K562 (cell line): ENCODE data around the gene RNASEH1. TPM values are rescaled to one million over a fixed set of nuclear protein-coding genes. Genes with fewer than 3 reads are reported as not detected.
A peak's percentile ranks its signal among the peaks of the same experiment; 100 is the strongest.

ENCODE experiments used
- ATAC-seq: fragments of 200-7000 bp; cut with Tn5 transposase; 3 replicates; pipeline ENCODE4 v1.9.1; 2020; ENCODE audit warnings: moderate library complexity
- BruUV-seq: library from RNA; stranded (reverse); fragments of 400-500 nt; replicated peaks from 2 replicates; lab custom pipeline; 2021; lab: Mats Ljungman, UMichigan
- CTCF ChIA-PET: fragments of 300-600 bp; formaldehyde crosslinking; extraction: SDS; loops from one replicate; lab custom pipeline; 2021; ENCODE audit warnings: low intra/inter-chr PET ratio; lab: Yijun Ruan, JAX
- POLR2A ChIA-PET: fragments of 300-600, 350-650 bp; sonication (Branson Sonifier 250); formaldehyde crosslinking; extraction: SDS; loops from one replicate; lab custom pipeline; 2021; ENCODE audit warnings: antibody characterized with exemption, inconsistent platforms; lab: Yijun Ruan, JAX
- DNase-seq, 4 experiments: peaks; one replicate each; pipeline versions ENCODE4 v3.0.0 to v3.0.0-alpha.2; 2011 to 2018; ENCODE audit warnings: low spot score in 3 of 4, mixed read lengths in 3 of 4; ENCODE audit errors: extremely low read depth in 1 of 4
- FAIRE-seq: peaks from 2 replicates; lab custom pipeline; 2011; peaks lifted over from hg19 to GRCh38; lab: Jason Lieb, UNC
- H2AFZ ChIP-seq: 2 replicates; pipeline ENCODE4 v1.6.0; 2011; ENCODE audit warnings: low read depth, low read length, control low read depth, inconsistent platforms
- H3K27ac ChIP-seq: fragments of 200-600 bp; 3 replicates; pipeline ENCODE4 v1.8.0; 2011; ENCODE audit warnings: low read depth, mild to moderate bottlenecking, control low read depth, inconsistent platforms, low read length, moderate library complexity, mixed read lengths; ENCODE audit errors: extremely low read depth
- H3K27me3 ChIP-seq, 2 experiments: fragments of 300-600 bp in 1 of 2; 2 replicates in 1 of 2; 3 replicates in 1 of 2; pipeline versions ENCODE4 v1.6.0 to v1.8.0; 2011; ENCODE audit warnings: inconsistent platforms in 2 of 2, low read length in 2 of 2, mild to moderate bottlenecking in 1 of 2, mixed read lengths in 1 of 2, moderate library complexity in 1 of 2; ENCODE audit not compliant: control insufficient read depth in 2 of 2, insufficient read depth in 2 of 2
- H3K36me3 ChIP-seq: fragments of 300-600 bp; 3 replicates; pipeline ENCODE4 v1.8.0; 2011; ENCODE audit warnings: mild to moderate bottlenecking, low read length, inconsistent platforms; ENCODE audit not compliant: control insufficient read depth, insufficient read depth
- H3K4me1 ChIP-seq, 2 experiments: fragments of 200-600 bp in 1 of 2; replicated peaks in 1 of 2; 2 replicates in 1 of 2; 3 replicates in 1 of 2; pipeline versions ENCODE4 v1.5.1 to v1.8.0; 2011; ENCODE audit warnings: inconsistent platforms in 2 of 2, low read length in 2 of 2, mild to moderate bottlenecking in 1 of 2, mixed read lengths in 1 of 2, moderate library complexity in 1 of 2; ENCODE audit not compliant: control insufficient read depth in 2 of 2, insufficient read depth in 2 of 2
- H3K4me2 ChIP-seq: 2 replicates; pipeline ENCODE4 v1.6.1; 2011; ENCODE audit warnings: low read length, control low read depth, inconsistent platforms, mixed read lengths; ENCODE audit not compliant: insufficient read depth
- H3K4me3 ChIP-seq: fragments of 200-600 bp; sonication (generic), shearing (Covaris generic); 2 replicates; pipeline ENCODE4 v1.5.1; 2016; ENCODE audit warnings: control low read depth, inconsistent platforms
- H3K79me2 ChIP-seq: fragments of 200-600 bp; 3 replicates; pipeline ENCODE4 v1.8.0; 2011; ENCODE audit warnings: low read length, inconsistent platforms; ENCODE audit not compliant: control insufficient read depth, insufficient read depth
- H3K9ac ChIP-seq, 2 experiments: 2 replicates each; pipeline versions ENCODE4 v1.6.0 to v1.6.1; 2011; ENCODE audit warnings: low read depth in 2 of 2, low read length in 2 of 2, control low read depth in 1 of 2, inconsistent platforms in 1 of 2, mild to moderate bottlenecking in 1 of 2, mixed read lengths in 1 of 2; ENCODE audit not compliant: insufficient read depth in 1 of 2
- H3K9me1 ChIP-seq: one replicate; pipeline ENCODE4 v1.6.0; 2011; ENCODE audit warnings: inconsistent platforms, mild to moderate bottlenecking, low read length, moderate library complexity; ENCODE audit not compliant: control insufficient read depth, insufficient read depth
- H3K9me3 ChIP-seq: replicated peaks from 2 replicates; pipeline ENCODE4 v1.5.1; 2011; ENCODE audit warnings: low read depth, low read length, inconsistent platforms; ENCODE audit not compliant: control insufficient read depth, insufficient read depth
- H4K20me1 ChIP-seq: replicated peaks from 2 replicates; pipeline ENCODE4 v1.6.1; 2011; ENCODE audit warnings: low read length, inconsistent platforms, mixed read lengths; ENCODE audit not compliant: control insufficient read depth, insufficient read depth
- CBX3 ChIP-seq, 2 experiments: IDR thresholded peaks; 1 replicate in 1 of 2; 2 replicates in 1 of 2; pipeline ENCODE4 v1.6.1; 2012; ENCODE audit warnings: inconsistent platforms in 2 of 2, low read length in 2 of 2, borderline replicate concordance in 1 of 2, control low read depth in 1 of 2
- CCNT2 ChIP-seq: IDR thresholded peaks from 2 replicates; pipeline ENCODE4 v1.6.1; 2011; ENCODE audit warnings: borderline replicate concordance, low read depth, mild to moderate bottlenecking, moderate library complexity, mixed read lengths, low read length; ENCODE audit not compliant: insufficient read length; ENCODE audit errors: extremely low read depth
- CEBPG ChIP-seq, 3 experiments: fragments of 200-800 bp in 1 of 3; sonication (Bioruptor generic) in 1 of 3; sonication (generic) in 1 of 3; formaldehyde crosslinking in 1 of 3; IDR thresholded peaks in 2 of 3; conservative IDR thresholded peaks in 1 of 3; 2 replicates each; pipeline versions ENCODE4 v1.6.1 to v1.8.0; 2016 to 2022; ENCODE audit warnings: missing compliant biosample characterization in 2 of 3, missing genetic modification characterization in 2 of 3, mild to moderate bottlenecking in 1 of 3, missing genetic modification reagents in 1 of 3
- GABPB1 ChIP-seq: sonication (generic); formaldehyde crosslinking; IDR thresholded peaks from 2 replicates; pipeline ENCODE4 v1.8.0; 2022; ENCODE audit warnings: mild to moderate bottlenecking, missing genetic modification reagents
- HMG20B ChIP-seq: fragments of 250-450 bp; sonication (Bioruptor Pico); IDR thresholded peaks from 2 replicates; pipeline ENCODE4 v1.5.0; 2021; ENCODE audit warnings: mild to moderate bottlenecking
- HSF4 ChIP-seq: fragments of 250-450 bp; sonication (Bioruptor Pico); IDR thresholded peaks from 2 replicates; pipeline ENCODE4 v2.1.2; 2022; ENCODE audit warnings: mild to moderate bottlenecking, moderate library complexity, borderline replicate concordance
- MEF2D ChIP-seq: conservative IDR thresholded peaks from 2 replicates; pipeline ENCODE4 v1.6.1; 2016; ENCODE audit warnings: low read depth, missing genetic modification characterization, missing compliant biosample characterization
- MYBL2 ChIP-seq, 2 experiments: fragments of 450-650 bp in 1 of 2; sonication (generic) in 1 of 2; formaldehyde crosslinking in 1 of 2; IDR thresholded peaks; 2 replicates each; pipeline versions ENCODE4 v1.6.1 to v1.8.1; 2017 to 2022; ENCODE audit warnings: borderline replicate concordance in 1 of 2, inconsistent platforms in 1 of 2, low read depth in 1 of 2, mild to moderate bottlenecking in 1 of 2, missing genetic modification reagents in 1 of 2, moderate library complexity in 1 of 2
- NCOA1 ChIP-seq: fragments of 450-650 bp; IDR thresholded peaks from 2 replicates; pipeline ENCODE4 v1.6.1; 2016; ENCODE audit warnings: low read depth
- RNF2 ChIP-seq: sonication (generic); IDR thresholded peaks from 2 replicates; pipeline ENCODE4 v1.6.1; 2016
- TCF7L2 ChIP-seq: fragments of 150-350 bp; IDR thresholded peaks from 2 replicates; pipeline ENCODE4 v1.6.1; 2016; ENCODE audit warnings: low read depth, mild to moderate bottlenecking, low read length, moderate library complexity
- TFAM ChIP-seq: fragments of 250-450 bp; sonication (Bioruptor Pico); conservative IDR thresholded peaks from 2 replicates; pipeline ENCODE4 v1.5.0; 2021; ENCODE audit warnings: mild to moderate bottlenecking, moderate library complexity
- XRCC4 ChIP-seq: IDR thresholded peaks from one replicate; pipeline ENCODE4 v1.6.1; 2011; ENCODE audit not compliant: insufficient read depth, insufficient read length; ENCODE audit errors: extremely low read depth
- ZNF583 ChIP-seq: fragments of 250-450 bp; sonication (Bioruptor Pico); IDR thresholded peaks from 2 replicates; pipeline ENCODE4 v1.4.0; 2020
- WGBS: fragments of 100-300 bp; shearing (Covaris generic); methylation state at CpG from one replicate; pipeline ENCODE4 v1.1.6; 2016; ENCODE audit warnings: low coverage, mixed read lengths; ENCODE audit not compliant: insufficient coverage; ENCODE audit errors: missing lambda C conversion rate; 5-methylcytosine and 5-hydroxymethylcytosine counted together
- in situ Hi-C: fragments of 300-500 bp; cut with MboI; formaldehyde crosslinking; loops from 4 replicates; pipeline ENCODE4 v1.15.0; 2018; ENCODE audit warnings: inconsistent platforms, mixed read lengths
- intact Hi-C: fragments of 100-400 bp; cut with micrococcal nuclease; formaldehyde crosslinking; loops from 2 replicates; pipeline ENCODE4 v1.14.2; 2022
- polyA plus RNA-seq, 8 experiments: library from polyadenylated mRNA; depleted of rRNA in 4 of 8; stranded (reverse) in 5 of 8; unstranded in 3 of 8; fragments of >200 nt; fragmentation: Nextera tagmentation in 2 of 8; fragmentation: Illumina TruSeq in 1 of 8; extraction: Ambion mirVana in 2 of 8; extraction: Trizol in 1 of 8; gene quantifications; 2 replicates each; pipeline versions ENCODE4 v1.2.1 to v1.2.3, GENCODE V29; 2011 to 2014; ENCODE audit warnings: inconsistent platforms in 1 of 8, missing spikeins in 1 of 8
- total RNA-seq, 7 experiments: library from RNA; depleted of rRNA in 6 of 7; stranded (reverse); fragments of >200 nt in 6 of 7; fragmentation: Illumina TruSeq in 2 of 7; extraction: Trizol in 2 of 7; gene quantifications; 2 replicates each; pipeline versions ENCODE4 v1.2.1 to v1.2.3, GENCODE V29; 2011 to 2021; ENCODE audit warnings: low replicate concordance in 1 of 7
- TF ChIP-seq, protein P1 (sequence below): sonication (generic); formaldehyde crosslinking; IDR thresholded peaks from 2 replicates; pipeline ENCODE4 v1.8.1; 2023; ENCODE audit warnings: mild to moderate bottlenecking, missing genetic modification reagents
- TF ChIP-seq, protein P2 (sequence below): fragments of 450-650 bp; IDR thresholded peaks from 2 replicates; pipeline ENCODE4 v1.6.1; 2016
- TF ChIP-seq, protein P3 (sequence below): fragments of 450-650 bp; formaldehyde crosslinking; IDR thresholded peaks from 2 replicates; pipeline ENCODE4 v1.4.0; 2022; ENCODE audit warnings: mild to moderate bottlenecking, moderate library complexity

Gene RNASEH1
- total and polyA plus RNA-seq, 9 of the 15 experiments (the other 6 are each of a cell fraction or from before 2014, with no cell fraction given): 25.7 to 47.5 (median 42.8) TPM

DNA sequence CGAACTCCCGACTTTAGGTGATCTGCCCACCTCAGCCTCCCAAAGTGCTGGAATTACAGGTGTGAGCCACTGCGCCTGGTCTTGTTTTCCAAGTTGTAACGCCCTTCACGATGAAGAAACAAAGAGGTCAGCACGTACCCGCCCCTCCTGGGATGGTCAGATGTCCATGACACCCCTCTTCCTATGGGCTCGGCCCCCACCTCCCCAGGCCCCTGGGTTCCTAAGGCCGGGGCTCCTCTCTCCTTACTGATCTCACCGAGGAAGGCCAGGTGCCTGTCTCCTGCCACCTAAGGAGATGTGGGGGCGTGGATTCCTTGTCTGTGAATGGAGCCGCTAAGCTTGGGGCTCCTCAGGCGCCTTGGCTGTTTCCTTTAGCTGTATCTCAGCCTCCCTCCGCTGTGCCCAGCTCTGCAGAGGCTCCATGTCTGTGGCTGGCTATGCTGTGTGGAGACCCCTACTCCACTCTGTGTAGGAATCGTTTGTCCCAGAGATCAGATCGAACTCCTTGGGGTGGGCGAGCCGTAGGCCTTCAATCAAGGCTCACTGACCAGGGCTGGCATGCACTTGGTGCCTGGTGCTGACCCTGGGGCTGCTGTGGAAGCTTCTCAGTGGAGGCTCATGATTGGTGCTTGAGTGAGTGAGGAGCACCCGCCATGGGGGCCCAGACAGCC, 45.5 kb upstream of the RNASEH1 start:
- no peak for DNase-seq
- BruUV-seq: no TSS peak
- Histone ChIP-seq H3K27me3 (no peaks in the 10 kb centered on the region), H4K20me1 (no peaks in the 10 kb centered on the region), H3K9me1 (no peaks in the 10 kb centered on the region), H3K79me2 (peaks cover 3% of the 10 kb centered on the region; the same call in 1 of the 3 replicates), H3K9ac (peak overlapping the region in 1 of 2 experiments; percentile 69; a peak in 1 of 4 replicates), H3K4me1 (peaks cover 18 to 65% of the 10 kb centered on the region in 2 experiments), H3K4me3 (no peak overlapping the region), H3K4me2 (no peak overlapping the region), H2AFZ (peak overlapping the region; percentile 93; the same call in 1 of the 2 replicates), H3K9me3 (peaks cover 9% of the 10 kb centered on the region; the same call in 1 of the 2 replicates), H3K27ac (no peak overlapping the region), H3K36me3 (no peaks in the 10 kb centered on the region)
- intact Hi-C loops: no loop called here
- CTCF ChIA-PET: no interaction called here
- in situ Hi-C loops: no loop called here
- ATAC-seq: no peak
- FAIRE-seq: no peak
- 85% methylated on average over 17 of the region's 19 CpGs for whole genome bisulfite sequencing
- POLR2A ChIA-PET: no interaction called here
- no peak for TF ChIP-seq HMG20B
- no peak for TF ChIP-seq NCOA1
- TF ChIP-seq, protein P1, sequence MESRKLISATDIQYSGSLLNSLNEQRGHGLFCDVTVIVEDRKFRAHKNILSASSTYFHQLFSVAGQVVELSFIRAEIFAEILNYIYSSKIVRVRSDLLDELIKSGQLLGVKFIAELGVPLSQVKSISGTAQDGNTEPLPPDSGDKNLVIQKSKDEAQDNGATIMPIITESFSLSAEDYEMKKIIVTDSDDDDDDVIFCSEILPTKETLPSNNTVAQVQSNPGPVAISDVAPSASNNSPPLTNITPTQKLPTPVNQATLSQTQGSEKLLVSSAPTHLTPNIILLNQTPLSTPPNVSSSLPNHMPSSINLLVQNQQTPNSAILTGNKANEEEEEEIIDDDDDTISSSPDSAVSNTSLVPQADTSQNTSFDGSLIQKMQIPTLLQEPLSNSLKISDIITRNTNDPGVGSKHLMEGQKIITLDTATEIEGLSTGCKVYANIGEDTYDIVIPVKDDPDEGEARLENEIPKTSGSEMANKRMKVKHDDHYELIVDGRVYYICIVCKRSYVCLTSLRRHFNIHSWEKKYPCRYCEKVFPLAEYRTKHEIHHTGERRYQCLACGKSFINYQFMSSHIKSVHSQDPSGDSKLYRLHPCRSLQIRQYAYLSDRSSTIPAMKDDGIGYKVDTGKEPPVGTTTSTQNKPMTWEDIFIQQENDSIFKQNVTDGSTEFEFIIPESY (CRISPR knock-in tag): no peak
- TF ChIP-seq ZNF583 (CRISPR knock-in tag): no peak
- no peak for TF ChIP-seq XRCC4
- TF ChIP-seq MYBL2 (IDR thresholded peaks at IDR 0.05; ENCODE audit: low read depth): no peak
- no peak for TF ChIP-seq MYBL2 (CRISPR knock-in tag; IDR thresholded peaks at IDR 0.05; ENCODE audit: borderline replicate concordance)
- no peak for TF ChIP-seq CCNT2
- TF ChIP-seq CBX3 (IDR thresholded peaks at IDR 0.05; ENCODE audit: borderline replicate concordance in 1 of 2, low read length in 2 of 2): no peak
- TF ChIP-seq, protein P2, sequence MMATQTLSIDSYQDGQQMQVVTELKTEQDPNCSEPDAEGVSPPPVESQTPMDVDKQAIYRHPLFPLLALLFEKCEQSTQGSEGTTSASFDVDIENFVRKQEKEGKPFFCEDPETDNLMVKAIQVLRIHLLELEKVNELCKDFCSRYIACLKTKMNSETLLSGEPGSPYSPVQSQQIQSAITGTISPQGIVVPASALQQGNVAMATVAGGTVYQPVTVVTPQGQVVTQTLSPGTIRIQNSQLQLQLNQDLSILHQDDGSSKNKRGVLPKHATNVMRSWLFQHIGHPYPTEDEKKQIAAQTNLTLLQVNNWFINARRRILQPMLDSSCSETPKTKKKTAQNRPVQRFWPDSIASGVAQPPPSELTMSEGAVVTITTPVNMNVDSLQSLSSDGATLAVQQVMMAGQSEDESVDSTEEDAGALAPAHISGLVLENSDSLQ: no peak
- TF ChIP-seq TCF7L2: no peak
- no peak for TF ChIP-seq CEBPG (CRISPR knock-in tag; IDR thresholded peaks at IDR 0.05)
- no peak for TF ChIP-seq CEBPG (tag; conservative IDR thresholded peaks at IDR 0.05 in 1 of 2, IDR thresholded peaks at IDR 0.05 in 1 of 2)
- no peak for TF ChIP-seq MEF2D
- no peak for TF ChIP-seq RNF2
- no peak for TF ChIP-seq TFAM
- no peak for TF ChIP-seq HSF4 (CRISPR knock-in tag)
- TF ChIP-seq, protein P3, sequence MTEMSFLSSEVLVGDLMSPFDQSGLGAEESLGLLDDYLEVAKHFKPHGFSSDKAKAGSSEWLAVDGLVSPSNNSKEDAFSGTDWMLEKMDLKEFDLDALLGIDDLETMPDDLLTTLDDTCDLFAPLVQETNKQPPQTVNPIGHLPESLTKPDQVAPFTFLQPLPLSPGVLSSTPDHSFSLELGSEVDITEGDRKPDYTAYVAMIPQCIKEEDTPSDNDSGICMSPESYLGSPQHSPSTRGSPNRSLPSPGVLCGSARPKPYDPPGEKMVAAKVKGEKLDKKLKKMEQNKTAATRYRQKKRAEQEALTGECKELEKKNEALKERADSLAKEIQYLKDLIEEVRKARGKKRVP (CRISPR knock-in tag): no peak
- no peak for TF ChIP-seq GABPB1
